ENCODE measurements around the gene CLIC1. TPM values are rescaled to one million over a fixed set of nuclear protein-coding genes. Genes with fewer than 3 reads are reported as not detected.
A peak's percentile ranks its signal among the peaks of the same experiment; 100 is the strongest.
"Not testable (repeated sequence)": the region's sequence is repeated elsewhere in the genome, so short reads cannot be mapped to it uniquely, and the experiment has no call there.

Gene CLIC1
- total RNA-seq, 2 donors from 2014 or later, result 90.9 to 194 TPM

GRCh38 chr6:31713465-31713864, 22.9 kb downstream of the CLIC1 start:
- Histone ChIP-seq H3K4me3 (no peak overlapping the region), H3K27ac (no peak overlapping the region), H3K36me3 (no peaks in the 10 kb centered on the region), H3K9me3 (no peaks in the 10 kb centered on the region), H3K4me1 (no peaks in the 10 kb centered on the region), H3K27me3 (no peaks in the 10 kb centered on the region)
- TF ChIP-seq CTCF (IDR thresholded peaks at IDR 0.05), result no peak
- DNase-seq (ENCODE audit: low spot score), result no peak

- no peaks in the 10 kb centered on the region for H3K27me3 ChIP-seq
- H3K4me1 ChIP-seq, result no peaks in the 10 kb centered on the region
- peak in 1 of 2 donors; percentile 32 for TF ChIP-seq CTCF (IDR thresholded peaks at IDR 0.05)
- H3K36me3 ChIP-seq, result no peaks in the 10 kb centered on the region
- no peaks in the 10 kb centered on the region for H3K9me3 ChIP-seq
- no peak for DNase-seq (ENCODE audit: low spot score)
- H3K4me3 ChIP-seq, result no peak overlapping the region
- H3K27ac ChIP-seq, result no peak overlapping the region
Observed at GRCh38 chr6:31712296-31712695, 24.0 kb downstream of the CLIC1 start.

- H3K36me3 ChIP-seq, result no peaks in the 10 kb centered on the region
- H3K4me1 ChIP-seq, result no peaks in the 10 kb centered on the region
- no peak for TF ChIP-seq CTCF (IDR thresholded peaks at IDR 0.05)
- no peak for DNase-seq (ENCODE audit: low spot score)
- no peak overlapping the region for H3K4me3 ChIP-seq
- H3K9me3 ChIP-seq, result no peaks in the 10 kb centered on the region
- no peaks in the 10 kb centered on the region for H3K27me3 ChIP-seq
- no peak overlapping the region for H3K27ac ChIP-seq
Observed at GRCh38 chr6:31711233-31711632, 25.1 kb downstream of the CLIC1 start.

GRCh38 chr6:31710523-31711219, 25.7 kb downstream of the CLIC1 start:
- no peak overlapping the region for H3K4me3 ChIP-seq
- no peak for TF ChIP-seq CTCF (IDR thresholded peaks at IDR 0.05)

GRCh38 chr6:31709157-31709556, 27.2 kb downstream of the CLIC1 start:
- not testable (repeated sequence) for H3K4me1 ChIP-seq; H3K27ac ChIP-seq; H3K4me3 ChIP-seq; DNase-seq (ENCODE audit: low spot score); H3K36me3 ChIP-seq; H3K27me3 ChIP-seq; H3K9me3 ChIP-seq

More at GRCh38 chr6:31710523-31711219, 25.7 kb downstream of the CLIC1 start:
- no peaks in the 10 kb centered on the region for H3K27me3 ChIP-seq
- no peaks in the 10 kb centered on the region for H3K9me3 ChIP-seq
- DNase-seq (ENCODE audit: low spot score), result no peak
- no peak overlapping the region for H3K27ac ChIP-seq
- H3K36me3 ChIP-seq, result no peaks in the 10 kb centered on the region
- H3K4me1 ChIP-seq, result no peaks in the 10 kb centered on the region

GRCh38 chr6:31708224-31708623, 28.1 kb downstream of the CLIC1 start:
- Histone ChIP-seq H3K27me3 (no peaks in the 10 kb centered on the region), H3K27ac (no peak overlapping the region), H3K9me3 (no peaks in the 10 kb centered on the region), H3K4me3 (no peak overlapping the region), H3K4me1 (no peaks in the 10 kb centered on the region), H3K36me3 (no peaks in the 10 kb centered on the region)
- no peak for DNase-seq (ENCODE audit: low spot score)
- TF ChIP-seq CTCF (IDR thresholded peaks at IDR 0.05), result no peak
